HCT116 (cell line): ENCODE results near the gene DPH6. TPM values are rescaled to one million over a fixed set of nuclear protein-coding genes. Genes with fewer than 3 reads are reported as not detected.

Experiments
- ATAC-seq: fragments of 200-7000 bp; cut with Tn5 transposase; 2 replicates; pipeline ENCODE4 v1.9.1; 2020; ENCODE audit warnings: mild to moderate bottlenecking, moderate library complexity
- BruUV-seq: library from RNA; stranded (reverse); fragments of 400-500 nt; replicated peaks from 2 replicates; lab custom pipeline; 2021; lab: Mats Ljungman, UMichigan
- CTCF ChIA-PET: fragments of 300-600 bp; sonication (Branson Sonifier 250); formaldehyde crosslinking; loops from one replicate; lab custom pipeline; 2021; ENCODE audit warnings: antibody characterized with exemption; lab: Charles Lee
- POLR2A ChIA-PET: fragments of 300-600, 350-600 bp; sonication (Branson Sonifier 250); formaldehyde crosslinking; loops from one replicate; lab custom pipeline; 2021; ENCODE audit warnings: antibody characterized with exemption; lab: Charles Lee
- RAD21 ChIA-PET, 2 experiments: fragments of 300-600 bp; sonication (Branson Sonifier 250); formaldehyde crosslinking; loops; one replicate each; lab custom pipeline; 2023; ENCODE audit warnings: low total read pairs in 2 of 2; ENCODE audit not compliant: uncharacterized antibody in 2 of 2, unreplicated experiment in 2 of 2, low non-redundant PET in 1 of 2; lab: Charles Lee
- DNase-seq: peaks from one replicate; pipeline ENCODE4 v3.0.0-alpha.2; 2010; ENCODE audit warnings: low read depth, low spot score
- H2AFZ ChIP-seq: fragments of 200-600 bp; shearing (Covaris generic), sonication (generic); 2 replicates; pipeline ENCODE4 v1.6.1; 2017; ENCODE audit warnings: low read depth, mixed run types, mixed read lengths, antibody characterized with exemption, low read length; ENCODE audit not compliant: poor library complexity, severe bottlenecking
- H3K27ac ChIP-seq: 2 replicates; pipeline ENCODE4 v1.5.1; 2012; ENCODE audit warnings: low read depth, low read length
- H3K27me3 ChIP-seq: fragments of 200-600 bp; sonication (generic); 2 replicates; pipeline ENCODE4 v1.6.1; 2016; ENCODE audit warnings: mixed run types, low read length, mixed read lengths; ENCODE audit not compliant: insufficient read depth
- H3K36me3 ChIP-seq, 2 experiments: fragments of 200-500 bp in 1 of 2; fragments of 200-600 bp in 1 of 2; sonication (Bioruptor generic) in 1 of 2; sonication (generic) in 1 of 2; 2 replicates each; pipeline versions ENCODE4 v1.5.1 to v1.6.1; 2014 to 2016; ENCODE audit warnings: low read length in 2 of 2, inconsistent platforms in 1 of 2, mixed read lengths in 1 of 2, mixed run types in 1 of 2; ENCODE audit not compliant: insufficient read depth in 2 of 2, control insufficient read depth in 1 of 2
- H3K4me1 ChIP-seq, 2 experiments: fragments of 200-600 bp in 1 of 2; sonication (generic) in 1 of 2; 2 replicates each; pipeline versions ENCODE4 v1.5.1 to v1.6.1; 2012 to 2017; ENCODE audit warnings: low read length in 2 of 2, inconsistent platforms in 1 of 2, mild to moderate bottlenecking in 1 of 2, mixed read lengths in 1 of 2, mixed run types in 1 of 2, moderate library complexity in 1 of 2; ENCODE audit not compliant: insufficient read depth in 2 of 2, control insufficient read depth in 1 of 2
- H3K4me2 ChIP-seq: fragments of 200-600 bp; sonication (generic); 2 replicates; pipeline ENCODE4 v1.6.1; 2017; ENCODE audit warnings: mixed run types, low read length, mixed read lengths
- H3K4me3 ChIP-seq, 2 experiments: fragments of 200-600 bp in 1 of 2; sonication (generic) in 1 of 2; replicated peaks in 1 of 2; 2 replicates each; pipeline ENCODE4 v1.5.1; 2011 to 2016; ENCODE audit warnings: low read length in 2 of 2, control low read depth in 1 of 2, low read depth in 1 of 2, mild to moderate bottlenecking in 1 of 2, mixed read lengths in 1 of 2, mixed run types in 1 of 2
- H3K79me2 ChIP-seq: fragments of 200-600 bp; sonication (generic); 2 replicates; pipeline ENCODE4 v1.6.1; 2017; ENCODE audit warnings: mild to moderate bottlenecking, mixed run types, low read length, moderate library complexity, mixed read lengths; ENCODE audit not compliant: insufficient read depth
- H3K9ac ChIP-seq: fragments of 200-600 bp; sonication (generic); 2 replicates; pipeline ENCODE4 v1.6.1; 2016; ENCODE audit warnings: low read length, mixed read lengths
- H3K9me2 ChIP-seq: fragments of 200-600 bp; sonication (generic), shearing (Covaris generic); 2 replicates; pipeline ENCODE4 v1.6.1; 2017; ENCODE audit warnings: mixed run types, mild to moderate bottlenecking, moderate library complexity; ENCODE audit not compliant: insufficient read depth
- H3K9me3 ChIP-seq, 2 experiments: fragments of 200-500 bp in 1 of 2; fragments of 200-600 bp in 1 of 2; sonication (Bioruptor generic) in 1 of 2; sonication (generic) in 1 of 2; 2 replicates each; pipeline ENCODE4 v1.6.1; 2014 to 2017; ENCODE audit warnings: low read length in 2 of 2, mixed read lengths in 2 of 2, inconsistent platforms in 1 of 2, low read depth in 1 of 2, mild to moderate bottlenecking in 1 of 2, mixed run types in 1 of 2, moderate library complexity in 1 of 2; ENCODE audit not compliant: control insufficient read depth in 1 of 2, insufficient read depth in 1 of 2
- H4K20me1 ChIP-seq: fragments of 200-600 bp; sonication (generic), shearing (Covaris generic); 2 replicates; pipeline ENCODE4 v1.6.1; 2017; ENCODE audit warnings: mixed run types, mild to moderate bottlenecking, moderate library complexity; ENCODE audit not compliant: insufficient read depth
- CTCF ChIP-seq, 3 experiments: fragments of 200-600 bp in 1 of 3; sonication (generic) in 1 of 3; IDR thresholded peaks in 2 of 3; conservative IDR thresholded peaks in 1 of 3; 2 replicates each; pipeline ENCODE4 v1.5.1; 2012 to 2017; ENCODE audit warnings: low read depth in 2 of 3, low read length in 2 of 3, antibody characterized with exemption in 1 of 3, borderline replicate concordance in 1 of 3, control low read depth in 1 of 3, mild to moderate bottlenecking in 1 of 3, mixed read lengths in 1 of 3, mixed run types in 1 of 3, moderate library complexity in 1 of 3; ENCODE audit not compliant: insufficient read depth in 1 of 3
- ELF1 ChIP-seq: IDR thresholded peaks from 2 replicates; pipeline ENCODE4 v1.6.1; 2012; ENCODE audit warnings: low read depth, borderline replicate concordance
- EZH2 ChIP-seq: fragments of 200-600 bp; sonication (generic); IDR thresholded peaks from 2 replicates; pipeline ENCODE4 v1.6.1; 2017; ENCODE audit warnings: antibody characterized with exemption, mixed run types
- FOSL1 ChIP-seq: IDR thresholded peaks from 2 replicates; pipeline ENCODE4 v1.6.1; 2012; ENCODE audit warnings: low read depth
- POLR2AphosphoS5 ChIP-seq: IDR thresholded peaks from 2 replicates; pipeline ENCODE4 v1.6.1; 2011; ENCODE audit warnings: mild to moderate bottlenecking, low read depth, low read length, moderate library complexity
- RAD21 ChIP-seq: IDR thresholded peaks from 2 replicates; pipeline ENCODE4 v1.6.1; 2012; ENCODE audit warnings: low read depth, mild to moderate bottlenecking
- SIN3A ChIP-seq: IDR thresholded peaks from 2 replicates; pipeline ENCODE4 v1.6.1; 2012; ENCODE audit warnings: low read depth
- SP1 ChIP-seq: IDR thresholded peaks from 2 replicates; pipeline ENCODE4 v1.6.1; 2012; ENCODE audit warnings: low read depth
- SRF ChIP-seq: IDR thresholded peaks from 2 replicates; pipeline ENCODE4 v1.6.1; 2012; ENCODE audit warnings: low read depth
- TCF7L2 ChIP-seq: IDR thresholded peaks from 2 replicates; pipeline ENCODE4 v1.7.0; 2011; ENCODE audit warnings: borderline replicate concordance, inconsistent platforms; ENCODE audit not compliant: insufficient read depth, insufficient read length; ENCODE audit errors: extremely low read depth
- YY1 ChIP-seq: IDR thresholded peaks from 2 replicates; pipeline ENCODE4 v1.6.1; 2011; ENCODE audit warnings: low read length, low read depth, moderate library complexity, mild to moderate bottlenecking; ENCODE audit not compliant: insufficient replicate concordance; ENCODE audit errors: extremely low read depth
- ZFX ChIP-seq: fragments of 450-650 bp; IDR thresholded peaks from 2 replicates; pipeline ENCODE4 v1.6.1; 2017
- ZNF274 ChIP-seq: fragments of 200-500 bp; sonication (Bioruptor generic); IDR thresholded peaks from 2 replicates; pipeline ENCODE4 v1.6.1; 2014; ENCODE audit warnings: mild to moderate bottlenecking, low read depth, low read length, inconsistent platforms
- intact Hi-C: fragments of 100-400 bp; cut with micrococcal nuclease; formaldehyde crosslinking; loops from 2 replicates; pipeline ENCODE4 v1.10.0; 2022
- total RNA-seq: library from RNA; stranded (reverse); gene quantifications from one replicate; pipeline ENCODE4 v1.2.1, GENCODE V29; 2021; ENCODE audit not compliant: unreplicated experiment
- TF ChIP-seq, protein P1 (sequence below): IDR thresholded peaks from 2 replicates; pipeline ENCODE4 v1.6.1; 2011; ENCODE audit warnings: mild to moderate bottlenecking, low read length, moderate library complexity; ENCODE audit not compliant: insufficient replicate concordance; ENCODE audit errors: extremely low read depth

Gene DPH6
- total RNA-seq, 1 experiment from 2014 or later, result 18.2 TPM

GRCh38 chr15:35566991-35567390 is 21.0 kb upstream of the DPH6 start:
- ATAC-seq (no peak), DNase-seq (no peak)
- ChIA-PET POLR2A (no interaction called here), RAD21 (no interaction called here), CTCF (no interaction called here)
- no peaks in the 10 kb centered on the region for H3K79me2 ChIP-seq
- no peak overlapping the region for H3K4me3 ChIP-seq
- H3K9ac ChIP-seq, result no peak overlapping the region
- TF ChIP-seq EZH2 (no peak), RAD21 (no peak), TCF7L2 (no peak), SIN3A (no peak), ZFX (no peak), ELF1 (no peak), SRF (no peak), FOSL1 (no peak), SP1 (no peak), YY1 (no peak), CTCF (IDR thresholded peaks at IDR 0.05 in 2 of 3, conservative IDR thresholded peaks at IDR 0.05 in 1 of 3; ENCODE audit: borderline replicate concordance in 1 of 3, insufficient read depth in 1 of 3, low read depth in 2 of 3, low read length in 2 of 3) (no peak), ZNF274 (no peak), POLR2AphosphoS5 (no peak)
- TF ChIP-seq, protein P1, sequence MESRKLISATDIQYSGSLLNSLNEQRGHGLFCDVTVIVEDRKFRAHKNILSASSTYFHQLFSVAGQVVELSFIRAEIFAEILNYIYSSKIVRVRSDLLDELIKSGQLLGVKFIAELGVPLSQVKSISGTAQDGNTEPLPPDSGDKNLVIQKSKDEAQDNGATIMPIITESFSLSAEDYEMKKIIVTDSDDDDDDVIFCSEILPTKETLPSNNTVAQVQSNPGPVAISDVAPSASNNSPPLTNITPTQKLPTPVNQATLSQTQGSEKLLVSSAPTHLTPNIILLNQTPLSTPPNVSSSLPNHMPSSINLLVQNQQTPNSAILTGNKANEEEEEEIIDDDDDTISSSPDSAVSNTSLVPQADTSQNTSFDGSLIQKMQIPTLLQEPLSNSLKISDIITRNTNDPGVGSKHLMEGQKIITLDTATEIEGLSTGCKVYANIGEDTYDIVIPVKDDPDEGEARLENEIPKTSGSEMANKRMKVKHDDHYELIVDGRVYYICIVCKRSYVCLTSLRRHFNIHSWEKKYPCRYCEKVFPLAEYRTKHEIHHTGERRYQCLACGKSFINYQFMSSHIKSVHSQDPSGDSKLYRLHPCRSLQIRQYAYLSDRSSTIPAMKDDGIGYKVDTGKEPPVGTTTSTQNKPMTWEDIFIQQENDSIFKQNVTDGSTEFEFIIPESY, result no peak
- H3K36me3 ChIP-seq, result no peaks in the 10 kb centered on the region
- no peaks in the 10 kb centered on the region for H3K27me3 ChIP-seq
- H3K27ac ChIP-seq, result no peak overlapping the region
- no peaks in the 10 kb centered on the region for H3K4me1 ChIP-seq
- no peak overlapping the region for H3K4me2 ChIP-seq
- intact Hi-C loops, result no loop called here
- H3K9me2 ChIP-seq, result no peaks in the 10 kb centered on the region
- H3K9me3 ChIP-seq, result no peaks in the 10 kb centered on the region
- no peak overlapping the region for H2AFZ ChIP-seq
- no peaks in the 10 kb centered on the region for H4K20me1 ChIP-seq
- BruUV-seq, result no TSS peak
